ENCODE results near the gene APBB2.

DNA sequence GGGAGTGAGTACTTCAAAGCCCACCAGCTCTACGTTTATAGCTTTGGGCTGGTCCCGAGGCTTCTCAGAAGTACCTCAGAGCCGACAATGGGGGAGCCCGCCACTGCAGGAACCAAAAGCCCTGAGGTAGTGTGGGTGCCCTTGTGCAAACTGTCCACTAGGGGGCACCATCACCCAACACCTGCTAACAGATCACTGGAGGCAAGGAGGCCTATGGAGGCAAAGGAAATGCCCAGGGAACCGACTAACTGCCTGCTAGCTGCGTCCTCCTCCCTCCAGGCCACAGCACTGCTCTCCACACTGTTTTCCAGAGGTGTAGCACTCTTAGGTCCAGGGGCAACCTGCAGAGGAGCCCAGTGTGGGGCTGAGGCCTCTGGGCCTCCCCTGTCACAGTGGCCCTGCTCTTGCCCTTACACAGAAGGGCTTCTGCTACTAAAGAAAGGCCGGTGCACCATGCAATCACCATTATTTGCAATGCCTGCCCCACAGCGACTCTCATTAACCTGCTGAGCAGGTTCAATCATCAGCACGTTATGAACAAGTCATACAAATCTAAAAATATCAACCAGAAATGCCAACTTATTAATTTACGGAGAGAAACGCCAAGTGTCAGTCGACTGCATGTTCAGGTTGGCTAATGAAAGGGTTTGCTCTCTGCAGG, 305.5 kb downstream of the APBB2 start:
- TF ChIP-seq, protein P1, sequence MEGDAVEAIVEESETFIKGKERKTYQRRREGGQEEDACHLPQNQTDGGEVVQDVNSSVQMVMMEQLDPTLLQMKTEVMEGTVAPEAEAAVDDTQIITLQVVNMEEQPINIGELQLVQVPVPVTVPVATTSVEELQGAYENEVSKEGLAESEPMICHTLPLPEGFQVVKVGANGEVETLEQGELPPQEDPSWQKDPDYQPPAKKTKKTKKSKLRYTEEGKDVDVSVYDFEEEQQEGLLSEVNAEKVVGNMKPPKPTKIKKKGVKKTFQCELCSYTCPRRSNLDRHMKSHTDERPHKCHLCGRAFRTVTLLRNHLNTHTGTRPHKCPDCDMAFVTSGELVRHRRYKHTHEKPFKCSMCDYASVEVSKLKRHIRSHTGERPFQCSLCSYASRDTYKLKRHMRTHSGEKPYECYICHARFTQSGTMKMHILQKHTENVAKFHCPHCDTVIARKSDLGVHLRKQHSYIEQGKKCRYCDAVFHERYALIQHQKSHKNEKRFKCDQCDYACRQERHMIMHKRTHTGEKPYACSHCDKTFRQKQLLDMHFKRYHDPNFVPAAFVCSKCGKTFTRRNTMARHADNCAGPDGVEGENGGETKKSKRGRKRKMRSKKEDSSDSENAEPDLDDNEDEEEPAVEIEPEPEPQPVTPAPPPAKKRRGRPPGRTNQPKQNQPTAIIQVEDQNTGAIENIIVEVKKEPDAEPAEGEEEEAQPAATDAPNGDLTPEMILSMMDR (IDR thresholded peaks at IDR 0.05) = peak; percentile 41 to 85 (median 79)
- no peak for TF ChIP-seq POLR2A (IDR thresholded peaks at IDR 0.05)
